GM18951 (cell line): ENCODE data around the gene HABP4.
"Not testable (repeated sequence)": the region's sequence is repeated elsewhere in the genome, so short reads cannot be mapped to it uniquely, and the experiment has no call there.

Source experiments
- POLR2A ChIP-seq: IDR thresholded peaks from 4 replicates; pipeline ENCODE4 v1.6.1; 2011; ENCODE audit warnings: mild to moderate bottlenecking; ENCODE audit not compliant: insufficient read length, insufficient read depth; ENCODE audit errors: extremely low read depth
- in situ Hi-C: fragments of 300-500 bp; cut with MboI; formaldehyde crosslinking; loops from one replicate; pipeline ENCODE4 v1.12.0; 2022; ENCODE audit warnings: low sequenced_read_pairs, mixed read lengths, inconsistent platforms; ENCODE audit not compliant: unreplicated experiment

HABP4 gene

DNA sequence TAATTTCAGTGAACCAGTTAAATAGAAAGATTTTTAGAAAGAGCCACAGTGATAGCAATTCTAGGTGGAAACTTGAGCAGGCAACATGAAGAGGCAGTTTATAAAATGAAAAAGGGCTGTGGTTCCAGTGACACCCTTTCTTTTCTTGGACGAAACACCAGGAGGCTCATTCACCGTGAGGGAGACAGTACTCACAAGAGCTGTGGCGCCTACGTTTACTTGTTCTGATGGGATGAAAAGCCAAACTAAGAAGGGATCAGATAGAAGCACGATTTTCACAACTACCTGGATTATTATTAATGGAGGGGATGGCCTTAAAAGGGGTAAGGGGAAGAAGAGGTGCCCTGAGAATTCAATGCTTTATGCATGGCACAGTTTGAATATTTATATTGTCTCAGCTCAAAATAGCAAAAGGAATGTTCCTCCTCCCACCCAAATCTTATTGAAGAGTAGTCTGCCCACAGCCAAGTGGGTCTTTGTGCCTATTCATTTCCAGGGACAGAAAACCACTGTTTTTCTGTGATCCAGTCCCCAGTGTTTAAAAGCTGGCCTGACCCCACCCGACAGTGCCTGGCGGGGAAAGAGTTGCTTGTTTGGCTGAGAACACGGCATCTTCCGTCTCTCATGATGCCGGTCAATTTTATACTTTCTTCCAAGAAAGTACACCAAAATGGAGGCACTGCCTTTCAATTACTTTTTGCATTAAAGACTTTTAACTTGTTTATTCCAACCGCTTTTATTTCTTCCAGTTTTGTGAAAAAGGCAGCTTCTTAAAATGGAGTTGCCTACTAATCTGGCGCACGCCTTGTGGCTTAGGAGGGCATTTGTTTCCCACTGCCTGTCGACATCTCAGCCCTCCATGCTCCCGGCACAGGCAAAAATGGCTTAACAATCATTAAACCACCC is 51.9 kb downstream of the HABP4 start:
- no peak for TF ChIP-seq POLR2A

DNA sequence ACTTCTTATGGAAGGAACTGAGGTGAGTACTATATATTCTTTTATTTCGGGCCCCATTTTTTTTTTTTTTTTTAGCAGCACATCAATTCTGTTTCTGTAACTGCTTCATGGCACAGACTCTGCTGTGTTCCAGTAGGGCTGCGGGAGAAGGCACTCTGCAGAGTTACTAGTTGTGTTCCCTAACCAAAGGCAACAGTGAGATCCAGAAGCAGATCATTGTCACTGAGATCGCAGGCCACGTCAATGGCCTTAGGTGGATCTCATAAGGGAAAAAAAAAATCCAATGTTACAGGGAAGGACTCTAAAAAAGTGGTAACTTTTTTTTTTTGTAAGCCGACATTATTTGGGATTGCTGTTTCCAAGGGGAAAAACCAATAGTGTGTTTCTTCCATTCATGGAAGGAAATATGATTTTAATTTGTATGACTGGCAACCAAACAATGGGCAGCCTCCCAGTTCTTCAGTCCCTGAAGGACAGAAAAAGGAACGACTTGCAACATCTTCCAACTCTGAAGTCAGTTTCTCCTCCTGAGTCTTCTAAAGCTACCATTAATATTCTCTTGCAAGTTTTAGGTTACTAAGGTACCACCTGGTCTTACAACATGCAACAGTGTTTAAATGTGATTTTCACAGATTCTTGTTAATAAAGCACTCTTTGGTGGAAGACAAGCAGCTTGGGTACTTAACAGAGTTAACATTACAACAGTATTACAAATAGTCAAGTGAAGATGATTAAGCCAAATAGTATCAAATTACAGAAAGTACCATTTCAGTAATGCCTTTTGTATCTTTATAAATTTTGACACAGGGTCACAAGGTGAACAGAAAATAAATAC is 52.8 kb downstream of the HABP4 start:
- in situ Hi-C loops: no loop called here
- no peak for TF ChIP-seq POLR2A

More for the DNA sequence above, 51.9 kb downstream of the HABP4 start:
- in situ Hi-C loops: no loop called here

- in situ Hi-C loops: not testable (repeated sequence)
These were observed 53.4 kb downstream of the HABP4 start for GRCh38 chr9:96503374-96503748.

DNA sequence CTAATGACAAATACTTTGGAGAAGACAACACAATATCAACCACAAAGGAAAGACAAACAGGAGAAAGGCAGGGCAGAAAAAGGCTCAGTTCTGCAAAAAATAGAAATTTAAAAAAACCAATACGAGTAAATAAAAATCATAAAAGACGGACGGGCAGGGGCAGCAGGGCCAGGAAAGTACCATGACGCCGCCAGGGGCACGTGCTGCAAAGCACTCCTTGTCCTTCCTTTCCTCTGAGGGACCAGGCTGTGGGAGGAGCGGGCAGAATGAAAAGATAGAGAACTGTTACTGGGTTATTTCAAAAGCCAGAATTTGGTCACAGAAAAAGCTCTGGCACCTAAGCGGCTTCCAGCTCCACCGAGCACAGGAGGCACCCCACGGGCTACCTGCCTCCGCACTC is 53.9 kb downstream of the HABP4 start:
- TF ChIP-seq POLR2A: no peak

GRCh38 chr9:96505316-96505991 is 55.5 kb downstream of the HABP4 start:
- TF ChIP-seq POLR2A: no peak
- in situ Hi-C loops: no loop called here

More for the DNA sequence above, 53.9 kb downstream of the HABP4 start:
- in situ Hi-C loops: no loop called here

GRCh38 chr9:96508227-96508940 is 58.4 kb downstream of the HABP4 start:
- TF ChIP-seq POLR2A: no peak

DNA sequence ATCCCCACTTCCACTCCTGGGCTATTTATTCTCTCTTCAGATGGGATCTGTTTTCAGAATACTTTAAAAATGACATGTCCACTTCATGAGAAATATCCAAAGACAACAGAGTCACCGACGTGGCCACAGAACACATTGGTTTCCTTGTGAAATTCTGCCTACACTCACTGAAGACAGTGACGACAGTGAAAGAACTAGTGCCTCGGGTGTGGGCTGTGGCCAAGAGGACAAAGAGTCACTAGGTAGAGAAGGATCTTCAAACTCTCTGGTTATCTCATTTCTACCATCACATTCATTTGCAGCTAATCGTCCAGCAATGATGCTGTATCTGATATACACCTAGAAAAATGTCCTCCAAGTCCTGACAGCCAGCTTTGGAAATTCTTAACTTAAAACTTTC is 59.1 kb downstream of the HABP4 start:
- TF ChIP-seq POLR2A: no peak
- in situ Hi-C loops: no loop called here

More at GRCh38 chr9:96508227-96508940, 58.4 kb downstream of the HABP4 start:
- in situ Hi-C loops: no loop called here

GRCh38 chr9:96509848-96510247 is 59.9 kb downstream of the HABP4 start:
- in situ Hi-C loops: no loop called here
- TF ChIP-seq POLR2A: no peak

GRCh38 chr9:96510258-96510657 is 60.3 kb downstream of the HABP4 start:
- in situ Hi-C loops: no loop called here
- TF ChIP-seq POLR2A: no peak

GRCh38 chr9:96512240-96512639 is 62.3 kb downstream of the HABP4 start:
- TF ChIP-seq POLR2A: no peak

GRCh38 chr9:96513622-96514021 is 63.7 kb downstream of the HABP4 start:
- no peak for TF ChIP-seq POLR2A
- in situ Hi-C loops: no loop called here

More at GRCh38 chr9:96512240-96512639, 62.3 kb downstream of the HABP4 start:
- in situ Hi-C loops: no loop called here

DNA sequence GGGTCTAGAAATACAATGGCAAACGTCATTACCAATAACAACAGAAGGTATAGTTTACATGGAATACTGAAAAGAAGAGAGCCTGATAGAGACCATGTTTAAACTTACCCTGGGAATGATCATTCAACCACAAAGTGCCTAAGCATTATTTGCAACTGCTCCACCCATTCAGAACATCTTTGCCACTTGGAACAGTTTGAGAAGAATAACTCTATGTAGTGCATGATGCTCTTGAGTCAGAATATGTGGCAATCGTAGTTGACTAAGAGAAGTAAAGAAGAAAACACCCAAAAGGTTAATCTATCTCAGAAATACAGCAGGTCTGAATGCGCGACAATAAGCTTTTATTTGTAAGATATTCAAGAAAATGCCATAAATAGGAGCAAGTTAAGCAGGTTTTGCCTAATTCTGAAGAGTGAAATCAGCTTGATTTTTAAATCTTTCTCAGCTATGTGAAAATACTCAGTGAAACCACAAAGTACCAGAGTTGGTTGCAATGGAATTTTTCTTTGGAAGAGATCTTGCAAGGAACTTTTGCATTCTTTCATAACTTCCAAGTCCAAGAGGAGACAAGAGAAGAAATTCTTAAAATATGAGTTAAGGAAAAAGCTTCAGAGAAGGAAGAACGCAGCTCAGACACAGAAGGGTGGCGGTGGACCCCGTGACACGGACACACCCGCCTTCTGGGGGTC is 64.3 kb downstream of the HABP4 start:
- in situ Hi-C loops: no loop called here
- no peak for TF ChIP-seq POLR2A
